CD1c-positive myeloid dendritic cell (primary cell): ENCODE measurements around the gene ANKS6.

Experiments used
- DNase-seq: peaks from one replicate; pipeline ENCODE4 v3.0.0-alpha.2; 2016; ENCODE audit errors: extremely low spot score

The ANKS6 gene

GRCh38 chr9:98791608-98792490 lies 4.5 kb downstream of the ANKS6 start:
- DNase-seq, result no peak

- peak; percentile 81 for DNase-seq
Measured at GRCh38 chr9:98790842-98791607, 5.3 kb downstream of the ANKS6 start.

GRCh38 chr9:98790134-98790841 lies 6.1 kb downstream of the ANKS6 start:
- DNase-seq, result no peak

- DNase-seq, result no peak
Measured at GRCh38 chr9:98789483-98790133, 6.7 kb downstream of the ANKS6 start.

- no peak for DNase-seq
Measured at GRCh38 chr9:98787766-98788335, 8.5 kb downstream of the ANKS6 start.

- no peak for DNase-seq
Measured at GRCh38 chr9:98786750-98787510, 9.4 kb downstream of the ANKS6 start.

- no peak for DNase-seq
Measured at GRCh38 chr9:98784831-98785806, 11.2 kb downstream of the ANKS6 start.

- no peak for DNase-seq
Measured at GRCh38 chr9:98783518-98784226, 12.7 kb downstream of the ANKS6 start.

- no peak for DNase-seq
Measured at GRCh38 chr9:98781588-98782383, 14.6 kb downstream of the ANKS6 start.

- no peak for DNase-seq
Measured at GRCh38 chr9:98780059-98780749, 16.2 kb downstream of the ANKS6 start.

- DNase-seq, result no peak
Measured at GRCh38 chr9:98778711-98779530, 17.4 kb downstream of the ANKS6 start.

GRCh38 chr9:98778251-98778650 lies 18.1 kb downstream of the ANKS6 start:
- DNase-seq, result no peak

GRCh38 chr9:98777618-98778017 lies 18.7 kb downstream of the ANKS6 start:
- DNase-seq, result no peak

- DNase-seq, result peak; percentile 65
Measured at GRCh38 chr9:98775831-98776441, 20.4 kb downstream of the ANKS6 start.

GRCh38 chr9:98774746-98775145 lies 21.6 kb downstream of the ANKS6 start:
- DNase-seq, result peak; percentile 41

- no peak for DNase-seq
Measured at GRCh38 chr9:98773721-98774120, 22.6 kb downstream of the ANKS6 start.
